ENCODE results near the gene ZNF609.
"Not testable (repeated sequence)": the region's sequence is repeated elsewhere in the genome, so short reads cannot be mapped to it uniquely, and the experiment has no call there.

Gene ZNF609

GRCh38 chr15:64568765-64569164 is 108.4 kb downstream of the ZNF609 start:
- DNase-seq (ENCODE audit: low read depth in 1 of 2, low spot score in 1 of 2), result peak in 1 of 2 experiments; percentile 15
- TF ChIP-seq JUND (IDR thresholded peaks at IDR 0.05; ENCODE audit: low read depth), result no peak
- in situ Hi-C loops (cut with HindIII; ENCODE audit: low pct_unique_long_range_greater_than_20kb, low sequenced_read_pairs), result no loop called here

DNA sequence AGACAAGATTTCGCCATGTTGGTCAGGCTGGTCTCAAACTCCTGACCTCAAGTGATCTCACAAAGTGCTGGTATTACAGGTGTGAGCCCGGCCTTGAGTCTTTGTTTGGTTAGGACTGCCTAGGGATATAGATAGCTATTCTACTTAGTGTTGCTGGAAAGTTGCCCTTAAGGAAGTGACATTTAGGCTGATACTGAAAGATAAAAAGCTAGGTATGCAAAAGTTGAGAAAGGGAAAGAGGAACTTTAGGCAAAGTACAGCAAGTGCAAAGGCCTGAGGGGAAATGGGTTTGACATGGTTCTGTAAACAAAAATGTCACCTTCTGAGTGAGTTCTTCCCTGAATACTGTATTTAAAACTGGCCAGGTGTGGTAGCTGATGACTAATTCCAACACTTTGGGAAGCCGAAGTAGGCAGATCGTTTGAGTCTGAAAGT is 111.5 kb downstream of the ZNF609 start:
- DNase-seq (ENCODE audit: low read depth in 1 of 2, low spot score in 1 of 2), result peak in 1 of 2 experiments; percentile 74
- in situ Hi-C loops (cut with HindIII; ENCODE audit: low pct_unique_long_range_greater_than_20kb, low sequenced_read_pairs), result no loop called here
- TF ChIP-seq JUND (IDR thresholded peaks at IDR 0.05; ENCODE audit: low read depth), result 0 out of 2 replicates have a peak, but pooled peaks have one; percentile 18

GRCh38 chr15:64572856-64573255 is 112.5 kb downstream of the ZNF609 start:
- no peak for TF ChIP-seq JUND (IDR thresholded peaks at IDR 0.05; ENCODE audit: low read depth)
- DNase-seq (ENCODE audit: low read depth in 1 of 2, low spot score in 1 of 2), result peak in 1 of 2 experiments; percentile 20
- in situ Hi-C loops (cut with HindIII; ENCODE audit: low pct_unique_long_range_greater_than_20kb, low sequenced_read_pairs), result no loop called here

DNA sequence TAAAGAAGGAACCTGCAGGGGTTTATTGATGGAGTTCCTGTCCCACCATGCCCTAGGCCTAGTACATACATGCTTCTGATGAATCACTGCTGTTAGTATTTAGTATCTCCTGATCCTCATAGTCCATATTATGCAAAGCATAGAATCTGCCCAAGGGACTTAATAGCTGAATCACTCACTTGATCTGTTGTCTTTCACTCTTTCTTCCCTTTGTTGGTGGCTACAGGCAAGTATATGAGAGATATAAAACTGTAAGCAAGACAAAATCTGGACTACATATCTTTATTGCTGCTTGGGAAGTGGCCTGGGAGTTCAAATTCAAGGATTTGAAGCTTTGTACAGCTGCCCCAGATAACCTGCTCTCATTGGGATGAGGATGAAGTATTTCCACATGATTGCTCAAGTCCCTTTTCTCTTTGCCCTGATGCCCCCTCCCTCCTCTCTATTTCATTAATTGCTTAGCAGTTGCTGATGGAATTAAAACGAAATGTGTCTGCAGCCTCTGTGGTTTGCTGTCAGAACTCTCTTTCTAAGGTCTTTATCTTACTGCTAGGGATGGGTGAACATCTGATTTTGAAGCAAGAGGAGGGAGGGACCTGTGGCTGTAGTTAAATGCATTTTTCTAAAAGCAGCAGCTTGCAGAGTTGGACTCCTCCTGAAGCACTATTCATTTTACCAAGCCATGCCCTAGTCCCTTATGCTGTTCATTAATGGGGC is 114.1 kb downstream of the ZNF609 start:
- DNase-seq (ENCODE audit: low read depth in 1 of 2, low spot score in 1 of 2), result peak in 1 of 2 experiments; percentile 19
- in situ Hi-C loops (cut with HindIII; ENCODE audit: low pct_unique_long_range_greater_than_20kb, low sequenced_read_pairs), result no loop called here
- no peak for TF ChIP-seq JUND (IDR thresholded peaks at IDR 0.05; ENCODE audit: low read depth)

DNA sequence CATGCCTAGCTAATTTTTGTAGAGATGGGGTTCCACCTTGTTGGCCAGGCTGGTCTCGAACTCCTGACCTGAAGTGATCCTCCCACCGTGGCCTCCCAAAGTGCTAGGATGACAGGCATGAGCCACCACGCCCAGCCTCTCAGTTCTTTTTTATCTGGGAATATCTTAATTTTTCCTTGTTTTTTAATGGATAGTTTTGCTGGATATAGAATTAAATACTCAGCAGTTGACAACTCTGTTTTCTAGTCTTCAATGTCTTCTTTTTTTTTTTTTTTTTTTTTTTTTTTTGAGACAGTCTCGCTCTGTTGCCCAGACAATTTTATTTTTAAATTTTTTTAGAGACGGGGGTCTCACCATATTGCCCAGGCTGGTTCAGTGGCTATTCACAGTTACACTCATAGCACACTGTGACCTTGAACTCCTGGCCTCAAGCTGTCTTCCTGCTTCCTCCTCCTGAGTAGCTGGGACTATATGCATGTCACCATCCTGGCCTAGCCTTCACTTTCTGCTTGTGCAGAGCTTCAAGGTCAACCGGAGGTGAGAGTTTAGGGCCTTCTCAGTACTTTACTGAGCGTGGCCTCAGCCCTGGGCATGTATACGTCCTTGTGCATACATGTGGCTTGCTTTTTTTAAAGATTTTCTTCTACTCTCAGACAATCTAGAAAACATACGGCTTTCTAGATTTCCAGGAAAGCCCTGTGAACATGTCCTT is 120.5 kb downstream of the ZNF609 start:
- DNase-seq (ENCODE audit: low read depth in 1 of 2, low spot score in 1 of 2), result no peak
- in situ Hi-C loops (cut with HindIII; ENCODE audit: low pct_unique_long_range_greater_than_20kb, low sequenced_read_pairs), result no loop called here

GRCh38 chr15:64581408-64581761 is 121.0 kb downstream of the ZNF609 start:
- DNase-seq (ENCODE audit: low read depth in 1 of 2, low spot score in 1 of 2), result no peak
- no peak for TF ChIP-seq JUND (IDR thresholded peaks at IDR 0.05; ENCODE audit: low read depth)
- in situ Hi-C loops (cut with HindIII; ENCODE audit: low pct_unique_long_range_greater_than_20kb, low sequenced_read_pairs), result no loop called here

More for the DNA sequence above, 120.5 kb downstream of the ZNF609 start:
- TF ChIP-seq JUND (IDR thresholded peaks at IDR 0.05; ENCODE audit: low read depth), result no peak

DNA sequence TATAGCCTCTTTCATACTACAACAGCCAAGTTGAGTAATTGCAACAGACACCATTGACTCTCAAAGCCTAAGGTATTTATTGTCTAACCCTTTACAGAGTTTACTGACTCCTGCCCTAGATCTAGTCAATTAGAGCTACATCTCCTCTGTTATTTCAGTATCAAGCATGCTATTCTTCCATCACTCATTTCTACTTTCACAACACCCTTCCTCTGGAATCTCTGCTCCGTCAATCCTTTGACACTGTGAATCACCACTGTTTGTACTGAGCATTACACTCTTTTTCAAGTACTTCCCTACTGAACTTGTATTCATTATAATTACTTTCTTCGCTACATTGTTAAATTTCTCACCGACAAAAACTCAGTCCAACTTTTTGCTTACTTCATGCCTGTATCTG is 121.8 kb downstream of the ZNF609 start:
- DNase-seq (ENCODE audit: low read depth in 1 of 2, low spot score in 1 of 2), result no peak
- no peak for TF ChIP-seq JUND (IDR thresholded peaks at IDR 0.05; ENCODE audit: low read depth)
- in situ Hi-C loops (cut with HindIII; ENCODE audit: low pct_unique_long_range_greater_than_20kb, low sequenced_read_pairs), result no loop called here

GRCh38 chr15:64583519-64583918 is 123.1 kb downstream of the ZNF609 start:
- TF ChIP-seq JUND (IDR thresholded peaks at IDR 0.05; ENCODE audit: low read depth), result no peak
- DNase-seq (ENCODE audit: low read depth in 1 of 2, low spot score in 1 of 2), result no peak
- in situ Hi-C loops (cut with HindIII; ENCODE audit: low pct_unique_long_range_greater_than_20kb, low sequenced_read_pairs), result no loop called here

GRCh38 chr15:64583983-64584382 is 123.6 kb downstream of the ZNF609 start:
- in situ Hi-C loops (cut with HindIII; ENCODE audit: low pct_unique_long_range_greater_than_20kb, low sequenced_read_pairs), result no loop called here
- no peak for TF ChIP-seq JUND (IDR thresholded peaks at IDR 0.05; ENCODE audit: low read depth)
- DNase-seq (ENCODE audit: low read depth in 1 of 2, low spot score in 1 of 2), result no peak

DNA sequence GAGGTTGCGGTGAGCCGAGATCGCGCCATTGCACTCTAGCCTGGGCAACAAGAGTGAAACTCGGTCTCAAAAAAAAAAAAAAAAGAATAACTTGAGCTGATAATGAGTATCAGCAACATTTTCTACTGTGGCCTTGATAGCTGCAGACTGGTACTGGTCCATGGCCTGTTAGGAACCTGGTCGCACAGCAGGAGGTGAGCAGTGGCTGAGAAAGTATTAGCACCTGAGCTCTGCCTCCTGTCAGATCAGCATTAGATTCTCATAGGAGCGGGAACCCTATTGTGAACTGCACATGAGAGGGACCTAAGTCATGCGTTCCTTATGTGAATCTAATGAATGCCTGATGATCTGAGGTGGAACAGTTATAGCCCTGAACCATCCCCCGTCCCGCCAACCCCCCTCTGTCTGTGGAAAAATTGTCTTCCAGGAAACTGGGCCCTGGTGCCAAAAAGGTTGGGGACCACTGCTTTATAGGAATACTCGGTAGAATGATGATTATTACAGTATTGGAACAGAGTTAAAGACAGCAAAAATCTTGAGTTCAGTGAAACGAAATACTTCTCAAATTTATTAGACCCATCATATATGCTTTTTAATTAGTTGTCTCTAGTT is 126.0 kb downstream of the ZNF609 start:
- DNase-seq (ENCODE audit: low read depth in 1 of 2, low spot score in 1 of 2), result no peak
- in situ Hi-C loops (cut with HindIII; ENCODE audit: low pct_unique_long_range_greater_than_20kb, low sequenced_read_pairs), result no loop called here
- TF ChIP-seq JUND (IDR thresholded peaks at IDR 0.05; ENCODE audit: low read depth), result no peak

GRCh38 chr15:64586984-64587383 is 126.6 kb downstream of the ZNF609 start:
- no peak for DNase-seq (ENCODE audit: low read depth in 1 of 2, low spot score in 1 of 2)
- TF ChIP-seq JUND (IDR thresholded peaks at IDR 0.05; ENCODE audit: low read depth), result no peak
- in situ Hi-C loops (cut with HindIII; ENCODE audit: low pct_unique_long_range_greater_than_20kb, low sequenced_read_pairs), result no loop called here

DNA sequence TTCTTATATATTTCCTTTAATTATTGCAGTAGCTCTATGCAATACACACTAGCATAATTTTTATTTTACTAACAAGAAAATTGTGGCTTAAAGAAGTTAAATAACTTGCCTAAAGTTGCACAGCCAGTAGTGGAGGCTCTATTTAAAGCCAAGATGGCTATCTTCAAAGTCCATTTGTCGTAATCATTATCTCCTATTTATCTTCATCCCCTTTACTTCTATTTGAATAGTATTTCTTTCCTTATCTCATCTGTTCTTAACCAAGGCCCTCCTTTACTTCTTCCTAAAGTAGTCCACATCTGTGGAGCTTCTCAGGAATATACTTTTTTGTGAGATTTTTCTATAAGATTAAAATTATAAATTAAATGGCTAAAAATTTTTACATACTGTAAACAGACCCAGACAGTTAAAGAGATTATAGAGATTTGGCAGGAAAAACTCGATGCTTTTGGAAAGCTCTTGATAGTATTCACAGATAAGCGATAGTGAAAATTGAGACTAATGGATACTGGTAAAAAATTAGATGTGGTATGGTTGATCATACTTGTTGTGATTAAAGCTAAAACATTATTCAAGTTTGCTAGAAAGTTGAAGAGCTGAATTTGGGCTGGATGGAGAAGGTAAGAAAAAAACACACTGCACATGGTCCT is 129.2 kb downstream of the ZNF609 start:
- TF ChIP-seq JUND (IDR thresholded peaks at IDR 0.05; ENCODE audit: low read depth), result no peak
- in situ Hi-C loops (cut with HindIII; ENCODE audit: low pct_unique_long_range_greater_than_20kb, low sequenced_read_pairs), result no loop called here
- DNase-seq (ENCODE audit: low read depth in 1 of 2, low spot score in 1 of 2), result no peak

DNA sequence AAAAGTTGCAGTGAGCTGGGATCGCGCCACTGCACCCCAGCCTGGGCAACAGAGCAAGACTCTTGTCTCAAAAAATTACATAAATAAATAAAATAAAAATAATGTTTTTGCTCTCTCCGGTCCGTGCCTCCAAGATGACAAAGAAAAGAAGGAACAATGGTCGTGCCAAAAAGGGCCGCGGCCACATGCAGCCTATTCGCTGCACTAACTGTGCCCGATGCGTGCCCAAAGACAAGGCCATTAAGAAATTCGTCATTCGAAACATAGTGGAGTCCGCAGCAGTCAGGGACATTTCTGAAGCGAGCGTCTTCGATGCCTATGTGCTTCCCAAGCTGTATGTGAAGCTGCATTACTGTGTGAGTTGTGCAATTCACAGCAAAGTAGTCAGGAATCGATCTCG is 132.5 kb downstream of the ZNF609 start:
- in situ Hi-C loops (cut with HindIII; ENCODE audit: low pct_unique_long_range_greater_than_20kb, low sequenced_read_pairs); DNase-seq (ENCODE audit: low read depth in 1 of 2, low spot score in 1 of 2): not testable (repeated sequence)

Measured in T47D (cell line).